Trophoblast cell (in vitro differentiated cells and primary cell): ENCODE data around the gene OCSTAMP.

ENCODE experiments used
- DNase-seq, 2 donors: peaks; one replicate each; pipeline ENCODE4 v3.0.0-alpha.2; 2016
- H2AFZ ChIP-seq: 2 replicates; pipeline ENCODE4 v1.6.1; 2013; ENCODE audit warnings: low read length, moderate library complexity, mild to moderate bottlenecking; ENCODE audit not compliant: insufficient read depth, poor library complexity
- H2AK5ac ChIP-seq: 2 replicates; pipeline ENCODE4 v1.6.1; 2013; ENCODE audit warnings: mild to moderate bottlenecking, low read length
- H2BK120ac ChIP-seq: 2 replicates; pipeline ENCODE4 v1.6.1; 2013; ENCODE audit warnings: low read length, mild to moderate bottlenecking, moderate library complexity; ENCODE audit not compliant: insufficient read depth, poor library complexity
- H2BK12ac ChIP-seq: 2 replicates; pipeline ENCODE4 v1.6.1; 2013; ENCODE audit warnings: mild to moderate bottlenecking, low read length, moderate library complexity
- H2BK5ac ChIP-seq: 2 replicates; pipeline ENCODE4 v1.6.1; 2013; ENCODE audit warnings: low read length, low read depth, moderate library complexity, mild to moderate bottlenecking; ENCODE audit not compliant: poor library complexity
- H3K14ac ChIP-seq: 2 replicates; pipeline ENCODE4 v1.6.1; 2013; ENCODE audit warnings: mild to moderate bottlenecking, low read length
- H3K18ac ChIP-seq: 2 replicates; pipeline ENCODE4 v1.6.1; 2013; ENCODE audit warnings: mild to moderate bottlenecking, low read length
- H3K23ac ChIP-seq: 2 replicates; pipeline ENCODE4 v1.6.1; 2013; ENCODE audit warnings: low read length
- H3K27ac ChIP-seq: 2 replicates; pipeline ENCODE4 v1.5.1; 2013; ENCODE audit warnings: low read depth, mild to moderate bottlenecking, inconsistent platforms, low read length, moderate library complexity
- H3K27me3 ChIP-seq: 2 replicates; pipeline ENCODE4 v1.6.1; 2013; ENCODE audit warnings: inconsistent platforms, mild to moderate bottlenecking, low read length, moderate library complexity; ENCODE audit not compliant: insufficient read depth
- H3K36me3 ChIP-seq, 2 experiments: 1 replicate in 1 of 2; 2 replicates in 1 of 2; pipeline ENCODE4 v1.6.1; 2013; ENCODE audit warnings: low read length in 2 of 2, mild to moderate bottlenecking in 2 of 2, moderate library complexity in 1 of 2; ENCODE audit not compliant: insufficient read depth in 2 of 2, control insufficient read depth in 1 of 2
- H3K4ac ChIP-seq: 2 replicates; pipeline ENCODE4 v1.6.1; 2013; ENCODE audit warnings: low read depth, mild to moderate bottlenecking, low read length, moderate library complexity
- H3K4me1 ChIP-seq, 2 experiments: 1 replicate in 1 of 2; 2 replicates in 1 of 2; pipeline ENCODE4 v1.6.1; 2013; ENCODE audit warnings: low read length in 2 of 2, mild to moderate bottlenecking in 2 of 2, moderate library complexity in 1 of 2; ENCODE audit not compliant: insufficient read depth in 2 of 2, control insufficient read depth in 1 of 2
- H3K4me2 ChIP-seq: 2 replicates; pipeline ENCODE4 v1.6.1; 2013; ENCODE audit warnings: inconsistent platforms, mild to moderate bottlenecking, low read length, moderate library complexity
- H3K4me3 ChIP-seq: 2 replicates; pipeline ENCODE4 v1.5.1; 2013; ENCODE audit warnings: mild to moderate bottlenecking, low read depth, low read length, inconsistent platforms
- H3K79me1 ChIP-seq: one replicate; pipeline ENCODE4 v1.6.1; 2013; ENCODE audit warnings: low read length
- H3K79me2 ChIP-seq: 2 replicates; pipeline ENCODE4 v1.6.1; 2013; ENCODE audit warnings: low read length, mild to moderate bottlenecking; ENCODE audit not compliant: control insufficient read depth, insufficient read depth, poor library complexity
- H3K9ac ChIP-seq: 2 replicates; pipeline ENCODE4 v1.6.1; 2013; ENCODE audit warnings: mild to moderate bottlenecking, low read length
- H3K9me3 ChIP-seq: 2 replicates; pipeline ENCODE4 v1.6.1; 2013; ENCODE audit warnings: low read depth, mild to moderate bottlenecking, control low read depth, inconsistent platforms, low read length; ENCODE audit not compliant: insufficient read depth
- H4K12ac ChIP-seq: 2 replicates; pipeline ENCODE4 v1.6.1; 2013; ENCODE audit warnings: low read depth, mild to moderate bottlenecking, low read length, moderate library complexity
- H4K8ac ChIP-seq: 2 replicates; pipeline ENCODE4 v1.6.1; 2013; ENCODE audit warnings: low read depth, mild to moderate bottlenecking, low read length, moderate library complexity
- H4K91ac ChIP-seq: one replicate; pipeline ENCODE4 v1.6.1; 2013; ENCODE audit warnings: low read depth, mild to moderate bottlenecking, low read length, moderate library complexity
- WGBS: extraction: QIAGEN DNeasy Blood & Tissue Kit; methylation state at CpG from one replicate; pipeline ENCODE4 v1.1.7; 2013; ENCODE audit warnings: missing lambda C conversion rate; ENCODE audit not compliant: insufficient read length, insufficient coverage; ENCODE audit errors: extremely low coverage; 5-methylcytosine and 5-hydroxymethylcytosine counted together

Gene OCSTAMP

GRCh38 chr20:46586724-46587123 is 36.3 kb upstream of the OCSTAMP start:
- no peaks in the 10 kb centered on the region for H3K9me3 ChIP-seq
- H3K27ac ChIP-seq, result no peak overlapping the region
- H2BK5ac ChIP-seq, result no peak overlapping the region
- no peak overlapping the region for H3K4ac ChIP-seq
- no peak overlapping the region for H3K4me3 ChIP-seq
- H3K18ac ChIP-seq, result no peak overlapping the region
- H3K4me2 ChIP-seq, result no peak overlapping the region
- no peak overlapping the region for H4K8ac ChIP-seq
- no peaks in the 10 kb centered on the region for H3K79me1 ChIP-seq
- H3K9ac ChIP-seq, result no peak overlapping the region
- H3K14ac ChIP-seq, result no peak overlapping the region
- H3K79me2 ChIP-seq, result no peaks in the 10 kb centered on the region
- H3K4me1 ChIP-seq, result no peaks in the 10 kb centered on the region
- no peak overlapping the region for H2AFZ ChIP-seq
- WGBS, result no CpG with 5 or more reads among the region's 5 CpGs
- no peak overlapping the region for H2BK12ac ChIP-seq
- no peak for DNase-seq
- H2AK5ac ChIP-seq, result no peak overlapping the region
- no peak overlapping the region for H4K12ac ChIP-seq
- no peak overlapping the region for H3K23ac ChIP-seq
- no peak overlapping the region for H4K91ac ChIP-seq
- H2BK120ac ChIP-seq, result no peak overlapping the region
- no peaks in the 10 kb centered on the region for H3K27me3 ChIP-seq
- no peaks in the 10 kb centered on the region for H3K36me3 ChIP-seq

- H3K4ac ChIP-seq, result no peak overlapping the region
- no peak overlapping the region for H2BK120ac ChIP-seq
- peaks cover 4% of the 10 kb centered on the region for H3K9me3 ChIP-seq
- H3K14ac ChIP-seq, result no peak overlapping the region
- no CpG with 5 or more reads among the region's 2 CpGs for WGBS
- no peak overlapping the region for H2AK5ac ChIP-seq
- H2BK12ac ChIP-seq, result no peak overlapping the region
- H3K4me3 ChIP-seq, result no peak overlapping the region
- H3K79me2 ChIP-seq, result no peaks in the 10 kb centered on the region
- H4K12ac ChIP-seq, result no peak overlapping the region
- no peak overlapping the region for H2AFZ ChIP-seq
- no peaks in the 10 kb centered on the region for H3K36me3 ChIP-seq
- no peak overlapping the region for H4K91ac ChIP-seq
- H4K8ac ChIP-seq, result no peak overlapping the region
- no peaks in the 10 kb centered on the region for H3K79me1 ChIP-seq
- H3K23ac ChIP-seq, result no peak overlapping the region
- no peak for DNase-seq
- H3K4me2 ChIP-seq, result no peak overlapping the region
- no peak overlapping the region for H3K27ac ChIP-seq
- H3K9ac ChIP-seq, result no peak overlapping the region
- H2BK5ac ChIP-seq, result no peak overlapping the region
- no peak overlapping the region for H3K18ac ChIP-seq
- no peaks in the 10 kb centered on the region for H3K4me1 ChIP-seq
- H3K27me3 ChIP-seq, result no peaks in the 10 kb centered on the region
Observed at GRCh38 chr20:46584508-46584907, 34.1 kb upstream of the OCSTAMP start.

- no peak overlapping the region for H4K91ac ChIP-seq
- no peak overlapping the region for H3K27ac ChIP-seq
- no peak overlapping the region for H3K18ac ChIP-seq
- H2BK5ac ChIP-seq, result no peak overlapping the region
- WGBS, result no CpG with 5 or more reads among the region's 17 CpGs
- H3K9me3 ChIP-seq, result peaks cover 4% of the 10 kb centered on the region
- no peaks in the 10 kb centered on the region for H3K4me1 ChIP-seq
- no peak overlapping the region for H3K4ac ChIP-seq
- H2AFZ ChIP-seq, result no peak overlapping the region
- H4K8ac ChIP-seq, result no peak overlapping the region
- no peak overlapping the region for H2BK12ac ChIP-seq
- no peak overlapping the region for H3K23ac ChIP-seq
- no peak overlapping the region for H4K12ac ChIP-seq
- H3K14ac ChIP-seq, result no peak overlapping the region
- no peaks in the 10 kb centered on the region for H3K79me1 ChIP-seq
- no peak for DNase-seq
- H2BK120ac ChIP-seq, result no peak overlapping the region
- no peaks in the 10 kb centered on the region for H3K27me3 ChIP-seq
- no peak overlapping the region for H2AK5ac ChIP-seq
- H3K4me3 ChIP-seq, result no peak overlapping the region
- no peaks in the 10 kb centered on the region for H3K36me3 ChIP-seq
- no peak overlapping the region for H3K4me2 ChIP-seq
- no peak overlapping the region for H3K9ac ChIP-seq
- no peaks in the 10 kb centered on the region for H3K79me2 ChIP-seq
Observed at GRCh38 chr20:46583411-46584214, 33.2 kb upstream of the OCSTAMP start.

DNA sequence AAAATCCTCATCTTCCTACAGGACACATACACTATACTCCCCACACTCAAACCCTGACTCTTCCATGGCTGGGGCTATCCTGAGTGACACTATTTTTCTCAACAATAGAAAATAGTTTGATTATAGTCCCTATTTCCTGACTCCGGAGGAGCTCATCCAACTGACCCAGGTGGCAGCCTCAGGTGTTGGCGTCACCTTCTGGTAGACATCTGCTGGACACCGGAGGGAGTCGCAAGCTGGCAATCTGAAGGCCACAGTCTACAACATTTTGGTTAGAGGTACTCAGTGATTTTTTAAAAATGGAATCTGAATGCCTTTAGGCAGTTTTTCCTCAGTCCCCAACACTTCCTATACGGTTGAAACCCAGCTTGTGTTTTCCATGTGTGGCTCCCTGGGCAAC is 32.2 kb upstream of the OCSTAMP start:
- Histone ChIP-seq H2BK12ac (no peak overlapping the region), H3K36me3 (no peaks in the 10 kb centered on the region), H3K27me3 (no peaks in the 10 kb centered on the region), H3K4me2 (no peak overlapping the region), H3K27ac (no peak overlapping the region), H3K4me1 (no peaks in the 10 kb centered on the region), H3K79me1 (no peaks in the 10 kb centered on the region), H4K91ac (no peak overlapping the region), H3K79me2 (no peaks in the 10 kb centered on the region), H4K12ac (no peak overlapping the region), H3K4me3 (no peak overlapping the region), H2AFZ (no peak overlapping the region), H3K4ac (no peak overlapping the region), H4K8ac (no peak overlapping the region), H3K18ac (no peak overlapping the region), H2AK5ac (no peak overlapping the region), H3K14ac (no peak overlapping the region), H2BK5ac (no peak overlapping the region), H2BK120ac (no peak overlapping the region), H3K23ac (no peak overlapping the region), H3K9me3 (peaks cover 4% of the 10 kb centered on the region), H3K9ac (no peak overlapping the region)
- no peak for DNase-seq
- WGBS, result no CpG with 5 or more reads among the region's 5 CpGs
